Measurements from ENCODE around the gene KRT86. TPM values are rescaled to one million over a fixed set of nuclear protein-coding genes. Genes with fewer than 3 reads are reported as not detected.
"Not testable (repeated sequence)": the region's sequence is repeated elsewhere in the genome, so short reads cannot be mapped to it uniquely, and the experiment has no call there.

KRT86 gene
- total RNA-seq, 1 donor from 2014 or later: 0.45 TPM

DNA sequence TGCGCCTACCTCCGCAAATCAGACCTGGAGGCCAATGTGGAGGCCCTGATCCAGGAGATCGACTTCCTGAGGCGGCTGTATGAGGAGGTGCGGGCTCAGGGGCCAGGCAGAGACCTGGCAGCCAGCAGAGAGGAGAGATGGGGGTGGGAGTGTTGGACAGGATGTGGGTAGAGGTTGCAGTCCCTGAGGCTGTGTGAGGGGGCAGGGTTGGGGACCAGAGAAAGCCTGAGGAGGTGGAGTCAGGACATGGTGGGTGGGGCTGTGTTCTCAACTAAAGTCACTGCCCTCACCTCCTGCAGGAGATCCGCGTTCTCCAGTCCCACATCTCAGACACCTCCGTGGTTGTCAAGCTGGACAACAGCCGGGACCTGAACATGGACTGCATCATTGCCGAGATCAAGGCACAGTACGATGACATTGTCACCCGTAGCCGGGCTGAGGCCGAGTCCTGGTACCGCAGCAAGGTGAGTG lies 30.5 kb downstream of the KRT86 start:
- intact Hi-C loops (cut with DNase I); ATAC-seq; DNase-seq (ENCODE audit: low spot score): not testable (repeated sequence)

DNA sequence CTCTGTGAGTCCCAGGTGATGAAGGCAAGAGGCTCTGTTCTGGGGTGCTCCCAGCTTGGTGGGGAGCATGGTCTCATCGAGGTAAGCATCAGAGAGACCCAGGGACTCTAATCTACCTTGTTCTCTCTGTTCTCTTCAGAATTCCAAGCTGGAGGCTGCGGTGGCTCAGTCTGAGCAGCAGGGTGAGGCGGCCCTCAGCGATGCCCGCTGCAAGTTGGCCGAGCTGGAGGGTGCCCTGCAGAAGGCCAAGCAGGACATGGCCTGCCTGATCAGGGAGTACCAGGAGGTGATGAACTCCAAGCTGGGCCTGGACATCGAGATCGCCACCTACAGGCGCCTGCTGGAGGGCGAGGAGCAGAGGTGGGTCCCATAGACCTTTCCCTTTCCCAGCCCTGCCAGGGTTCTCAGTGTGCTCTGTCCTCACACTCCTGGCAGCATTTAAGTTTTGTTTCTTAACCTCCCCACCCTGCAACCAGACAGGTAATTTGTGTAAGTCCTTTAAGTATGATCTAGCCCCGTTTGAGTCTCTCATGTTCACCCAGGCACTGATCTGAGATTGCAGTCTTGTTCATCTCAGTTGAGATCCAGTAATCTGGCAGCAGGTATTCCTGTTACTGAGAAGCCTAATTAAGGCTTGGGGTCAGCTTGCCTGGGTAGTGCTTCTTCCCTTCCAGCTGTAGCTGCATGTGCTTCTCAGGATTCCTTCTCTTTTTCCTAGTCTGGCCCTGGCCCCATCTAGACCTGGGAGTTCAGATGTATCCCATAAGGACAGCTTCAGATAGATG lies 31.7 kb downstream of the KRT86 start:
- no peak for ATAC-seq
- intact Hi-C loops (cut with DNase I): no loop called here
- DNase-seq (ENCODE audit: low spot score): no peak

DNA sequence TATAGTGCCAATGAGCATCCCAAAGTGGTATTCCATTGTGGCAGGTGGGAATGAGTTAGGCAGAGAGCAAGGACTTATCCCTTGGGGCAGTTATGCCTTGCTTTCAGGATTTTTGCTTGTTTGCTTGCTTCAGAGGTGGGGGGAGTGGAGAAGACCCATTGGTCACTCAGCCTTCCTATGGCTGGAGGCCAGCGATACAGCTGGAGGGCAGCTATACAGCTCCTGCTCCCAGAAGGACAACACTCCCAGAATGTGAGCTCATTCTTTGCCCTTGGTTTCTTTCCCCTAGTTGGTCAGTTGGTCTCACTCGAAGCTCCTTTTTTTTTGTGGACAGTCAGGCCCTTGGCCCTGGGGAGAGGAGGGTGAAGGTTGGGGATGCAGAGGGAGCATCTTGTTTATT lies 32.3 kb downstream of the KRT86 start:
- intact Hi-C loops (cut with DNase I): no loop called here
- ATAC-seq: no peak
- no peak for DNase-seq (ENCODE audit: low spot score)

DNA sequence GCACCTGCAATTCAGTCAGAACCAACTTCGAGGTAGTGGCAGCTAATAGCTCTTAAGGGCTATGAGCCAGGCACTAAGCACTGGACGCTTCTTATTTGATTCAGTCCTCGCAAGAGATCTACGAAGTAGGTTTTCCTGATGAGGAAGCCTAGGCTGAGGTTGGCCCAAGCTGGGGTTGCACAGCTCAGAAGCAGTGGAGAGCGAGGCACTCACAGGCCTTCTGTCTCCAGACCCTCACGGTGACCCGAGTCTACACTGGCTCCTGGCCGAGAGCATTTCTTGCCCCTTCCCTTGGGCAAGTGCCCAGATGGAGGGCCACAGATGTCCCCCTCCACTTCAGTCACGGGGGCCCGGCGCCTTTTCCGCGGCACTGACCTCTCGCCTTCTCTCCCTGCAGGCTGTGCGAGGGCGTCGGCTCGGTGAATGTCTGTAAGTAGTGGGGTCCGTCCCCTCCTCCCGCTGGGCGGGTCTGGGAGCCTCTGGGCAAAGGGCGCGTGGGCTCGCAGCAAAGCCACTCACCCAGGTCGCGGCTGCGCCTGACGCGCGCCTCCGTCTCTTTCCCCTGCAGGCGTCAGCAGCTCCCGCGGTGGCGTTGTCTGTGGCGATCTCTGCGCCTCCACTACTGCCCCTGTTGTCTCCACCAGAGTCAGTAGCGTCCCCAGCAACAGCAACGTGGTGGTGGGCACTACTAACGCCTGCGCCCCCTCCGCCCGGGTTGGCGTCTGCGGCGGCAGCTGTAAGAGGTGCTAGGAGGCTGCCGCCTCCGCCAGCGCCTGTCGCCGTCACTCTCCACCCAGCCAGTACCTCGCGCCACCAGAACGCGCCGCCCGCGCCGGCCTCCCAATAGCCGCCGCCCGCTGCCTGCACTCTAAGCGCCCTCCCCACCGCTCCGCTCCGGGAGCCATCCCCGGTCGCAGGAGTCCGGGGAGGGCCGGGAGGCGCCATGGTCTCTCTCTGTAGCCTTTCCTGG lies 33.7 kb downstream of the KRT86 start:
- peak; percentile 51 for ATAC-seq
- intact Hi-C loops (cut with DNase I): no loop called here
- DNase-seq (ENCODE audit: low spot score): no peak

DNA sequence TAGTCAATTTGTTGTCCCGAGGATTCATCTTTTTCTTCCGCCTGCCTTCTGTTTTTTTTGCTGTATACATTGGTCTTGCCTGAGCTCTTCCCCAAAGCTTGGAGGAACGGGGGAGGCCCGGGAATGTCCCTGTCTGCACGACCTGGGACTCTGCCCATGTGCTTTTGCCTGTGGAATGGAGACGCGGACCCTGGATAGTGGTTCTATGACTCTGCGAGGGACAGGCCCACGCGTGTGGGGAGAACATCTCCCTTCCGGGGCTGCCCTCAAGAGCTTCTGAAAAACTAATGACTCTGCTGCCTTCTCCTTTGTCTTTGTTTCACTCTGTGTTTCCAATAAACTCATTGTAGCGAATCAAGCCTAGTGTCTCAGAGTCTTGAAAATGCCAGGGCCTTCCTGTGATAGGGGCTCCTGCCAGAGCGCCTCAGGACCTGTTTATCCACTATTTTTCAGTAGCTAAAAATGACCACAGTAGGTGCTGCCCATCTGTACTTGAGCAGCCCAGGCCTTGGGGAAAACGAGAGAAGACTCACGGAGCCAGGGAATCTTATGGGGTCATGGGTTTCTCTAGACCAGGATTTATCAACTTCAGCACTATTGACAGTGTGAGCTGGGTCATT lies 34.5 kb downstream of the KRT86 start:
- DNase-seq (ENCODE audit: low spot score): no peak
- intact Hi-C loops (cut with DNase I): no loop called here
- no peak for ATAC-seq

DNA sequence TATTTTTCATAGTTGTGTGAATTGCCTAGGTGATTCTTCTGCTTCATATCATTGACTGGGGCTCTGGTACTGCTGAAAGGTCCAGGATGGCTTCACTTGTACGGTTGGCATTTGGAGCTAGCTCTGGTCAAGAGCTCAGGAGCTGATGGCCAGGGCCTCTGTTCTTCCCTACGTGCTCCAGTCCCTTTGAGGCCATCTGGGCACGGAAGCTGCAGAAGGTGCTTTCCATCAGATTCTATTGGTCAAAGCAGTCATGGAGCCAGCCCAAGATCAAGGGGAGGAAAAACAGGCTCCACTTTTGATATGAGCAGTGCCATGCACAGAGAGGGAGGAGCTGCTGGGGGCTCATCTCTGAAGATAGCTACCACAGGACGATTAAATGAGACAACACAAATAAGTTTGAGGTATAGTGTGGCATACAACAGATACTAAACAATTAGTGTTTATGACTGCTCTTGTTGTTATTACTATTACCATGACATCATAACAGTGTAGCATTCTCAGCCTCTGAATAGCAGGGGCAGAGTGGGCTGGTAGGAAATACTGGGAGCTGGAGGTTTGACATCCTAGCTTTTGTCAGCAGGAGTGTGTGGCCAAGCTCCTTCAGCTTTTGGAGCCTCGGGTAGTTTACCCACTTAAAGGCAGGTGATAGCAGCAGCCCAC lies 36.3 kb downstream of the KRT86 start:
- intact Hi-C loops (cut with DNase I): no loop called here
- ATAC-seq: no peak
- no peak for DNase-seq (ENCODE audit: low spot score)

DNA sequence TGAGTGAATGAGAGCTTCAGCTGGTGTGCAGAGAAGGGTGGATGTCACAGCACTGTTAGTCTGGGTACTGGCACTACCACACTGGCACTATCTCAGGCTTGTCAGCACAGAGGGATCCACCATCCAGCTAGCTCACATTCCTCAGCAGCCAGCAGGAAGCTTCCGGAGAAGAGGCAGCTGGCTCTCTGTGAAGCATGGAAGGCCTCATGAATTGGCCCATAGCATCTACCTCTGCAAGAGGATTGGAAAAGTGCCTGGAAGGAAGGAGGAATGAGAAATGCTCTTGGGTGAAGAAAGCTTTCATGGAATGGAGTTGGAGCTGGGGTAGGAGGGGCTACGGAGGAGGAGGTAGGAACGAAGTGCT lies 36.8 kb downstream of the KRT86 start:
- intact Hi-C loops (cut with DNase I): no loop called here
- ATAC-seq: no peak
- DNase-seq (ENCODE audit: low spot score): no peak

DNA sequence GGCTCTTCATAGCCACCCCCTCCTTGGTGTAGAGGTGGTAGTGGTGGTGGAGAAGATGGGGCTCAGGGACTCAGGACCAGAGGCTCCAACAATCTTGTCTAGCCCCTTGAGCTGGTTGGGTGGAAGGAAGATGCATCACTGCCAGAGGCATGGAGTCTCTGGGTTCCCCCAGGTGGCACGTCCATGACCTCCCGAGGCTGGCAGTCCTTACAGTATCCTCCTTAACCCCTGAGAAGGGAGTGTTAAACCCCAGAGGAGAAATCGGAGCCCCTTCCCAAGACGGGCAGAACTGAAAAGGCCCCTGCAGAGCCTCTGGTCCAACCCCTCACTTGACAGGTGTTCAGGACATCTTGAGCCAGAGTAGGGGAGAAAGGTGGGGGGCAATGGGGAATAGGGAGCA lies 37.6 kb downstream of the KRT86 start:
- intact Hi-C loops (cut with DNase I): no loop called here
- DNase-seq (ENCODE audit: low spot score): no peak
- ATAC-seq: no peak

DNA sequence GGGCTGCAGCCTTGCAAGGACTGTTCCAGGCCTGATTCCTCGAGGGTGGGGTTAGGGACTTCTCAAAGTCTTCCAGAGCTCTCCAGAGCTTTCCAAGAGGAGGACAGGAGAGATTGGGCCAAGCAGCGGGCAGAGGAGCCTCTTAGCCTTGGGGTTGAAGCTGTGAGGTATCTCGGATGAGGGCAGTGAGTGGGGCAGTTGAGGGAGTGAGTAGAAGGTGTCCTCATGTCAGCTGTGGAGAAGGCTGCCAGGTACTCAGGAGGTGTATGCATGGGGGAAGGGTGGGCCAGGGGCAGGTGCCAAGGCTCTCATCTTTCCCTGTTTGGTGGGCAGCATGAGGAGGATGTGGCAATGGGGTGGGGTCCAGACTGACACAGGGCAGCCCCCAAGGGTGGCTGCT lies 39.0 kb downstream of the KRT86 start:
- intact Hi-C loops (cut with DNase I): no loop called here
- DNase-seq (ENCODE audit: low spot score) (no peak), ATAC-seq (no peak)

DNA sequence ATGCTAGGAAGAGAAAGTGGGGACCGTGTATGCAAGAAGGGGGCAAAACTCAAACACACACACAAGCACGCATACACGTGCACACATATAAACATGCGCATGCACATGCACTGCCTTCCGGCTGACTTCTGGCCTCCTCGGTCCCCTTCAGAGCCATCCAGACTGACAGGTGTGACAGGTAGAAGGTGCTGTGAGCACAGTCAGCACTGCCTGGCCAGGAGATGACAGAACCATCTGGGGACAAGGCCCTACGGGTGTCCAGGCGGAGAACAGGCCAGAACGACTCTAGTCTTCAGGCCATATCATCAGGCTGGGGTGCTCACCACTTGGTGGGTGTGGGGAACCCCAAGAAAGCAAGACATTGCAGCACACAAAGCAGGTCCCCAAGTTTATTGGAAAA lies 39.5 kb downstream of the KRT86 start:
- DNase-seq (ENCODE audit: low spot score) (no peak), ATAC-seq (no peak)
- intact Hi-C loops (cut with DNase I): no loop called here

DNA sequence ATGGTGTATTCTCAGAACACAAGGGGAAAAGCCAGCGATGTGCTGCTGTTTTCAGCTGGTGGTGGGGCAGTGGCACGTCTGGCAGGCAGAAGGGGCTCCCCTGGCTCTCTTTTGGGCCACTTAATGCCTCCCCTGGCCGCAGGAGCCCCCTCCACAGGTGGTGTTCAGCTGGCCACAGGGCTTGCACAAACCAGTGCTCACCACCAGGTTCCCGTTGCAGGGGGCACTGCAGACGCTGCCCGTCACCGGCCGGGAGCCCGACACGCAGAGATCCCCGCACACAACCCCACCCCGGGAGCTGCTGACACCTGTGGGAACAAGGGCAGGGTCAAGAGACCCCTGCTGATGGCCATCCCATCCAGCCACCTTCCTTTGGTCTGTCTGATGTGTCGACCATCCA lies 40.1 kb downstream of the KRT86 start:
- ATAC-seq (no peak), DNase-seq (ENCODE audit: low spot score) (no peak)
- intact Hi-C loops (cut with DNase I): no loop called here

DNA sequence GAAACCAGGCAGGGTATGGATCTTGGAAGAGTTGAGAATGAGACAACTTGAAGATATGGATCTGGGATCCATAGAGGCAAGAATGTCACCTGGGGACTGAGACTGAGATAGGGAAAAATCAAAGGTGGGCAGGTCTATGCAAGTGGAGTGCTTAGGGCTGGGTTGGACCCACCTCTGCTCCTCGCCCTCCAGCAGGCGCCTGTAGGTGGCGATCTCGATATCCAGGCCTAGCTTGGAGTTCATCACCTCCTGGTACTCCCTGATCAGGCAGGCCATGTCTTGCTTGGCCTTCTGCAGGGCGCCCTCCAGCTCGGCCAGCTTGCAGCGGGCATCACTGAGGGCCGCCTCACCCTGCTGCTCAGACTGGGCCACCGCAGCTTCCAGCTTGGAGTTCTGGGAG lies 41.3 kb downstream of the KRT86 start:
- DNase-seq (ENCODE audit: low spot score); intact Hi-C loops (cut with DNase I); ATAC-seq: not testable (repeated sequence)

DNA sequence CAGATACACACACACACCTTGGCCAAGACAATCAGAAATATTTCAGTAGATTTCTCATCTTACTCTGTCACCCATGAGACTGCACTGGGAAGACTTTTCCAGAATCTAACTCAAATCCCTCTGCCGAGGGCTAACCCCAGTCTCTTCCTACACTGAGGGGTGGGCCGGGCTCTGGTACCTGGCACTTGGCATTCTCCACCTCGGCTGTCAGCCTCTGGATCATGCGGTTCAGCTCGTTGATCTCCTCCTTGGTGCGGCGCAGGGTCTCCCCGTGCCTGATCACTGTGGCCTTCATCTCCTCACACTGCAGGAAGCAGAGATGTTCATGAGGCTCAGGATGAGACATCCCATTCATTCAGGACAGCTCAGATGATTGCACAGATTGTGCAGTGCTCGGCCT lies 41.8 kb downstream of the KRT86 start:
- no peak for ATAC-seq
- intact Hi-C loops (cut with DNase I): no loop called here
- no peak for DNase-seq (ENCODE audit: low spot score)

DNA sequence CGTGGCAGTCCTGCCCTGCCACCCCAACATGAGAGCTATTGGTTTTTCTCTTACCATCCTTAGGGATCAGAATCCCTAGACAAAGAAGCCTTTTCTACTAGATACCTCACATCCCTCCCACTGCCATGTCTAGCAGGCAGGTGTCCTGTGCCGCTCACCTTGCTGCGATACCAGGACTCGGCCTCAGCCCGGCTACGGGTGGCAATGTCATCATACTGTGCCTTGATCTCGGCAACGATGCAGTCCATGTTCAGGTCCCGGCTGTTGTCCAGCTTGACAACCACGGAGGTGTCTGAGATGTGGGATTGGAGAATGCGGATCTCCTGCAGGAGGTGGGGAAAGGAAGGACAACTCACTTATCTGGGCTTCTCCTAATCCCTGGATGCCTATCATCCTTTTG lies 42.3 kb downstream of the KRT86 start:
- ATAC-seq: no peak
- intact Hi-C loops (cut with DNase I): no loop called here
- DNase-seq (ENCODE audit: low spot score): no peak

DNA sequence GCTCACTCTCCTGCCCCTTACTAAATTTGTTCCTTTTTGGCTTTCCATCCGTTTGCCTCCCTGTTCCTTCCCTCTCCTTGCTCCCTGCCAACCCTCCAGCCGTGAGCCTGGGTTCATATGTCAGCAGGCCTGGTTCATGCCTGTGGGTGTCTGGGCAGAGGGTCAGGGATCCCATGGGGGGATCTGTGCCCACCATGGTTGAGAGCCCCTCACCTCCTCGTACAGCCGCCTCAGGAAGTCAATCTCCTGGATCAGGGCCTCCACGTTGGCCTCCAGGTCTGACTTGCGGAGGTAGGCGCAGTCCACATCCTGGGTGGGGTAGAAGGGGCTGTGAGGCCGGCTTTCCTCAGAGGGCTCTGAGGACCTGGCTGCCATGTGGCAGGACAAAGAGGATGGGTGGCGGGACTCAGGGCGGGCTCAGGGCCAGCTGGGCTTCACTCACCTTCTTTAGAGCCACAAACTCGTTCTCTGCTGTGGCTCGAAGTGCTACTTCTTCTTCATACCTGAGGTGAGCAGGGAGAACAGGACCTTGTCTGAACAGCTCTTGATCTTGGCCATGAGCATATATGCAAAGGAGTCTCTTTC lies 43.1 kb downstream of the KRT86 start:
- ATAC-seq (no peak), DNase-seq (ENCODE audit: low spot score) (no peak)

DNA sequence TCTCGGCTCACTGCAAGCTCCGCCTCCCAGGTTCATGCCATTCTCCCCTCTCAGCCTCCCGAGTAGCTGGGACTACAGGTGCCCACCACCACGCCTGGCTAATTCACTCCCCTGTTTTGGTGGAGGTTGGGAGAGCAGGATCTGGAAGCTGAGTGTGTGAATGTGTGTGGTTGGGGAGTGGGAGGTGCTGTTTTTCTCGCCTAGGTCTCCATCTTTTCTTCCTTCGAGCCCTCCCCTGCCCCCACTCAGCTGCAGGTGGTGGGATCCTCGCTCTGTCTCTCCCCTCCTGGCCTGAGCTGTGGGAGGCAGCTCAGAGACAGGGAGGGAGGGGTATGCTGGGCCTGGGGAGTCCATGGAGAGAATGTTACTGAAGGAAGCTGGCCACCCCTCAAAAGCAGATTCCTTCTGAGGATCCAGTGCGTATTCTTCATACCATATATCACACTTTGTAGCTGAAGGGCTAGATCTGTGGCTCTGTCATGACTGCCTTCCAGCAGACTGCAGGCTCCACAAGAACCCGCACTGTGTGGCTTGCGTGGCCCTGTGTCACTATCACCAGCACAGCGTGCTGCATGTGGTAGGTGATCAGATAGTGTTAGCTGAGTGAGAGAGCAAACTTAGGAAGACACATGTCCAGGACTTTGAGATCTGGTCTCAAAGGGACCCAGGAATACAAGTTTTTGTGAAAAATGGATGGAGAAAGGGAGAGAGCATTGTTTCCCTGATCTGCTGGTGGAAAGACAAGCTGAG lies 44.0 kb downstream of the KRT86 start:
- DNase-seq (ENCODE audit: low spot score): no peak
- intact Hi-C loops (cut with DNase I): no loop called here
- ATAC-seq: no peak

More for the DNA sequence above, 43.1 kb downstream of the KRT86 start:
- intact Hi-C loops (cut with DNase I): no loop called here

DNA sequence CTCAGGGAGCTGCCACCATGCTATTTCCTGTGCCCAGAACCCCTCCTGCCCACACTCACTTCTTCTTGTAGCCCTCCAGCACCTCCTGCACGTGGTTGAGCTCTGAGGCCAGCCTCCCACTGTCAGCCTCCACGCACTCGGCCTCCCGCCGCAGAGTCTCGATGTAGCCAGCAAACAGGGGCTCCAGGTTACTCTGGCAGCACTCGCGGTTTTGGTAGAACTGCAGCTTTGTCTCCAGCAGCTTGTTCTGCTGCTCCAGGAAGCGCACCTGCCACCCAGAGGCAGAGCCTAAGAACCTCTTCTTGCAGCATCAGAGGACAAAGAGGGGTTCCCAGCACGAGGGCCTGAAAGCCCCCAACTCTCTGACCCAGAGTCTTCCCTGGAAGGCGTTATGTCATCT lies 44.7 kb downstream of the KRT86 start:
- DNase-seq (ENCODE audit: low spot score) (no peak), ATAC-seq (no peak)
- intact Hi-C loops (cut with DNase I): no loop called here

DNA sequence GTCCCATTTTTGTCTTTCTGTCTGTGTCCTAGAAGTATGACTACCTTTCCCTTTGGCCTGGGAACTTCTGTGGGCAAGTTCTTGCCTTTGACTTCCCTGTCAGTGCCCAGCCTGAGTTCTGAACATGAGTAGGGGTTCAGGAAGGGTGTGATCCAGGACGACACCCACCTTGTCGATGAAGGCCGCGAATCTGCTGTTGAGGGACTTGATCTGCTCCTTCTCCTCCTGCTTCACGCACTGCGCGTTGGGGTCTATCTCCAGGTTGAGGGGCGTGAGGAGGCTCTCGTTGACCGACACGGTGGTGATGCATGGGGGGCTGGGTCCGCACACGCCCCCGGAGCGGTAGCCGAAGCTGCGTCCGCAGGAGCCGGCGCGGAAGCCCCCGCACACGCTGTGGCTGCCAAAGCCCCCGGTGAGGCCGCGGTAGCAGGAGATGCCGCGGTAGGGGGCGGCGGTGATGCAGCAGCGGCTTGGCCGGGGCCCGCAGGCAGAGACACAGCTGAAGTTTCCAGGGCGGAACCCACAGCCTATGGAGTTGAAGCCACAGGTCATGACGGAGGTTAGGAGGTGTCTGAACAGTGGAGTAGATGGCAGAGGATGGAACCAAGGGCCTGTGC lies 46.4 kb downstream of the KRT86 start, which contains the start of gene KRT83:
TSS of gene KRT83 (minus strand) at position 615 of the 617 bp plus-strand sequence. CDS start at position 552, 63 bp downstream.
- no peak for ATAC-seq
- intact Hi-C loops (cut with DNase I): loop anchor here (10.0 kb wide), 1 partner anchor 166 kb away; no protein-coding TSS in a partner anchor

More for the DNA sequence above, 46.4 kb downstream of the KRT86 start, which contains the start of gene KRT83:
- DNase-seq (ENCODE audit: low spot score): no peak

Data from sciatic nerve (tissue), 2 donors.